Fibroblast of mammary gland (primary cell): ENCODE data around the gene CLOCK.

Source experiments
- DNase-seq: peaks from one replicate; pipeline ENCODE4 v3.0.0-alpha.2; 2010; ENCODE audit warnings: low read depth
- H3K4me3 ChIP-seq: 2 replicates; pipeline ENCODE4 v1.5.1; 2011; ENCODE audit warnings: low read depth, mild to moderate bottlenecking, low read length, moderate library complexity; ENCODE audit not compliant: control insufficient read depth
- TF ChIP-seq, protein P1 (sequence below): conservative IDR thresholded peaks from 2 replicates; pipeline ENCODE4 v1.5.1; 2011; ENCODE audit warnings: low read depth, low read length, inconsistent platforms; ENCODE audit not compliant: control insufficient read depth, insufficient read depth

Gene CLOCK

DNA sequence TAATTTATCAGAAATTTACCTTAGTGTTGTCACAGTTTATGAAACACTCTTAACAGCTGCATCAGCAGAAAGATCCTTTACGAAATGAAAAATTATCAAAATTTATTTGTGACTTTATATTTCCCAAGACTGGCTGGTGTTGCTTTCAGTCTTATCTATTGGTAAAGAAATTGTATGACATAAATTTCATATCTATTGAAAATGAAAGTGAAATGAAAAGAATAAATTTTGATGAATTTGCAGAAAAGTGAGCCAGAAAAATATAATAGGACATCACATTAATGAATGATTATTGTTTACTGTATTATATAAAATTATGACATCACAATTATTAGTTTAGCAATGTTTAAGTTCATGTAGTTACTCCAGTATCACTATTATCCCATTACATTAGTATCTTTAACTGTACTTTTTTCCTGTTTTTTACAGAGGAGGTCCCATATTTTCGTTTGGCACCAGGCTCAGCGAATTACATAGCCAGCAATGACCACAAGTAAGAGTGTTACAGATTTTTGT is 164.2 kb downstream of the CLOCK start:
- H3K4me3 ChIP-seq, result no peak overlapping the region
- TF ChIP-seq, protein P1, sequence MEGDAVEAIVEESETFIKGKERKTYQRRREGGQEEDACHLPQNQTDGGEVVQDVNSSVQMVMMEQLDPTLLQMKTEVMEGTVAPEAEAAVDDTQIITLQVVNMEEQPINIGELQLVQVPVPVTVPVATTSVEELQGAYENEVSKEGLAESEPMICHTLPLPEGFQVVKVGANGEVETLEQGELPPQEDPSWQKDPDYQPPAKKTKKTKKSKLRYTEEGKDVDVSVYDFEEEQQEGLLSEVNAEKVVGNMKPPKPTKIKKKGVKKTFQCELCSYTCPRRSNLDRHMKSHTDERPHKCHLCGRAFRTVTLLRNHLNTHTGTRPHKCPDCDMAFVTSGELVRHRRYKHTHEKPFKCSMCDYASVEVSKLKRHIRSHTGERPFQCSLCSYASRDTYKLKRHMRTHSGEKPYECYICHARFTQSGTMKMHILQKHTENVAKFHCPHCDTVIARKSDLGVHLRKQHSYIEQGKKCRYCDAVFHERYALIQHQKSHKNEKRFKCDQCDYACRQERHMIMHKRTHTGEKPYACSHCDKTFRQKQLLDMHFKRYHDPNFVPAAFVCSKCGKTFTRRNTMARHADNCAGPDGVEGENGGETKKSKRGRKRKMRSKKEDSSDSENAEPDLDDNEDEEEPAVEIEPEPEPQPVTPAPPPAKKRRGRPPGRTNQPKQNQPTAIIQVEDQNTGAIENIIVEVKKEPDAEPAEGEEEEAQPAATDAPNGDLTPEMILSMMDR, result no peak
- no peak for DNase-seq

DNA sequence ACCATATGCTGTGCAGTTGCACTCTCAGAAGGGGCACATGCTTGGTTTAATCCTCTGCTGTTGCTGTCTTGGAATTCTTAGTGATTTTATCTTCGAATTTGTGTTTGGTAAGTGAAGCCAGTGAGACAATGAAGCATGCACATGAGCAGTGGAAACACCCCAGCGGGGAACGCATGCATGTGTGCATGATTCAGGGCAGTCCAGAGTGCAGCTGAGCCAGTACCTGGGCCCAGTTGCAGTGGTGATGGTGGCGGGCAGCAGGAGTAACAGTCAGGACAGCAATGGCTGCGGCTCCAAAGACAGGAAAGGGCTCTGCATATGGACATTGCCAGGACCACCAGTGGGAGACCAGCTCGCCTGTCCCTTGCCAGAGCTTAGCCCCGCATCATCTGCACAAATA is 165.2 kb downstream of the CLOCK start:
- DNase-seq, result no peak
- TF ChIP-seq, protein P1, result no peak
- H3K4me3 ChIP-seq, result no peak overlapping the region

DNA sequence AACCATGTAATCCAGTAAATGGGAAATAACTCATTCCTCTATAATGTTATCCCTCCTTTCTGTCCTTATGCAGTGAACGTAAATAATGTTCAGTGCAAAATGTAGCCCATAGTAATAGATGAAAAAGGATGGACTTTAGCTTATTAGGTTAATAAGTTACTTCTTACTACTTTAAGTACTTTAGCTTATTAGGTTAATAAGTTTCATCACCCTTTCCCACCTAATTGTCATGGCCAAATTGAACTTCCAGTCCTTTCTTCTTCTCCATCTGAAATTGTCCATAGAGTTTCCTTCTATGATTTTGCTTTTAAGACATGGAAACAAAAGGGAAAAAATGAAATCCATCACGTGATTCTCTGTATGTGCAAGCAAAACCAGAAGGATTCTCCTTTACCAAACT is 166.1 kb downstream of the CLOCK start:
- no peak overlapping the region for H3K4me3 ChIP-seq
- no peak for DNase-seq
- TF ChIP-seq, protein P1, result no peak

DNA sequence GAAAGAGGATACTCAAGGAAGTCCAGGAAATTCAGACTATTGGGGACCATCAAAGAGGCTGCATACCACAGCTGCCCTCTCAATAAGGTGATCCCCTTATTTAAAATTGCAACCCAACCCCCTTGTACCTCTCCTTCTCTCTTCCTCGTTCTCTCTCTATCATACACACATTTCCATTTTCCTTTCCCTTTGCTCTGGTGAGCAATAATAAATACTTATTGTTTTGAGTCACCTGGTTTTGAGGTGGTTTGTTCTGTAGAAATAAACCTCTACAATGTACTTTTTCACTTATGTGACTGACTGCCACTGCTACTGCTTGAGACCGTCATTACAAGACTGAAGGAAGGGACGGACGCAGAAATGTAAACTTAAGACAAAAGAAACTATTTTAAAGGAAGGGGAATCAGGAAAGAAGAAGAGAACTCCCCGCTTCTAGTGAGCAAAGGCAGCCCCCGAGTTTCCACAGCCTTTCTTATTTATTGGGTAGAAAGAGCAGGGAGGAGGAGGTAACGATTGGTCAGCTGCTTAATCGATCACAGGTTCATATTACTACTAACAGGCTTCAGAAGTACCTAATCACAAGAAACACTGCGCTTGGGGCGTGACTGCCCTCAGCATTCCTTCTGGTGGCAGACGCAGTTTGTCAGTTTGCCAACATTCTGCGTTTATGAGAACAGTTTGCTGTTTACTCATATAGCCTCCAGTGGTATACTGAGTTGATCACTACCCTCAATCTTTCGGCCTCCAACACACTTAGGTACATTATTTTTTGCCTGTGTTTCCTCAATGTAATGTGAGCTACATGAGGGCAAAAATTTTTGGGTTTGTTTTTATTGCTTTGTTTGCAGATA is 167.9 kb downstream of the CLOCK start:
- TF ChIP-seq, protein P1, result no peak
- DNase-seq, result peak; percentile 81
- no peak overlapping the region for H3K4me3 ChIP-seq
